Loucy (cell line): Measurements from ENCODE around the gene CD300C.
"Not testable (repeated sequence)": the region's sequence is repeated elsewhere in the genome, so short reads cannot be mapped to it uniquely, and the experiment has no call there.

Experiments
- H2AFZ ChIP-seq: fragments of 200-600 bp; sonication (generic); 2 replicates; pipeline ENCODE4 v1.6.0; 2016; ENCODE audit warnings: antibody characterized with exemption, mild to moderate bottlenecking, low read length, moderate library complexity
- H3F3A ChIP-seq: fragments of 200-600 bp; 2 replicates; pipeline ENCODE4 v1.6.0; 2016; ENCODE audit warnings: antibody characterized with exemption, low read depth, mild to moderate bottlenecking
- H3K27me3 ChIP-seq: fragments of 200-600 bp; sonication (generic); 2 replicates; pipeline ENCODE4 v1.6.1; 2014; ENCODE audit warnings: low read length, mild to moderate bottlenecking; ENCODE audit not compliant: insufficient read depth, poor library complexity, severe bottlenecking
- H3K36me3 ChIP-seq: fragments of 200-600 bp; sonication (generic); 2 replicates; pipeline ENCODE4 v1.6.1; 2016; ENCODE audit warnings: low read length; ENCODE audit not compliant: insufficient read depth
- H3K4me1 ChIP-seq: fragments of 200-600 bp; sonication (generic); 2 replicates; pipeline ENCODE4 v1.5.1; 2014; ENCODE audit warnings: low read length, mild to moderate bottlenecking; ENCODE audit not compliant: insufficient read depth, poor library complexity, severe bottlenecking
- H3K4me2 ChIP-seq: fragments of 200-600 bp; sonication (generic); 2 replicates; pipeline ENCODE4 v1.6.0; 2014; ENCODE audit warnings: antibody characterized with exemption, low read length, low read depth, mild to moderate bottlenecking; ENCODE audit not compliant: poor library complexity, severe bottlenecking
- H3K4me3 ChIP-seq: fragments of 200-600 bp; sonication (generic); 2 replicates; pipeline ENCODE4 v1.5.1; 2014; ENCODE audit warnings: low read length, mild to moderate bottlenecking, mixed read lengths; ENCODE audit not compliant: poor library complexity, severe bottlenecking
- H3K79me2 ChIP-seq: fragments of 200-600 bp; sonication (generic); 2 replicates; pipeline ENCODE4 v1.6.1; 2014; ENCODE audit warnings: low read length; ENCODE audit not compliant: insufficient read depth
- H3K9ac ChIP-seq: fragments of 200-600 bp; sonication (generic); 2 replicates; pipeline ENCODE4 v1.6.0; 2014; ENCODE audit warnings: mild to moderate bottlenecking, low read depth, low read length, moderate library complexity; ENCODE audit not compliant: poor library complexity, severe bottlenecking
- H3K9me2 ChIP-seq: fragments of 200-600 bp; sonication (generic); replicated peaks from 2 replicates; pipeline ENCODE4 v1.6.1; 2016; ENCODE audit warnings: low read depth, low read length, mixed read lengths
- H3K9me3 ChIP-seq: fragments of 200-600 bp; sonication (generic); 2 replicates; pipeline ENCODE4 v1.6.1; 2014; ENCODE audit warnings: mild to moderate bottlenecking, antibody characterized with exemption, low read length, low read depth; ENCODE audit not compliant: insufficient read depth
- H4K20me1 ChIP-seq: fragments of 200-600 bp; sonication (generic); 2 replicates; pipeline ENCODE4 v1.6.0; 2014; ENCODE audit warnings: antibody characterized with exemption, low read length, mild to moderate bottlenecking; ENCODE audit not compliant: insufficient read depth, poor library complexity, severe bottlenecking
- CTCF ChIP-seq: fragments of 200-600 bp; sonication (generic); conservative IDR thresholded peaks from 2 replicates; pipeline ENCODE4 v1.5.1; 2014; ENCODE audit warnings: mild to moderate bottlenecking, antibody characterized with exemption, low read length
- EZH2phosphoT487 ChIP-seq: fragments of 200-600 bp; IDR thresholded peaks from 2 replicates; pipeline ENCODE4 v1.6.1; 2018; ENCODE audit warnings: antibody characterized with exemption, mild to moderate bottlenecking, moderate library complexity, borderline replicate concordance

The CD300C gene

GRCh38 chr17:74508156-74508555, 37.8 kb downstream of the CD300C start:
- Histone ChIP-seq H3K79me2 (no peaks in the 10 kb centered on the region), H2AFZ (no peak overlapping the region), H3K9ac (no peak overlapping the region), H3F3A (no peaks in the 10 kb centered on the region), H3K27me3 (peaks cover 5% of the 10 kb centered on the region), H4K20me1 (no peaks in the 10 kb centered on the region), H3K4me2 (no peak overlapping the region), H3K9me2 (no peaks in the 10 kb centered on the region), H3K4me3 (no peak overlapping the region), H3K9me3 (no peaks in the 10 kb centered on the region), H3K36me3 (no peaks in the 10 kb centered on the region), H3K4me1 (no peaks in the 10 kb centered on the region)
- TF ChIP-seq EZH2phosphoT487 (no peak), CTCF (no peak)

- not testable (repeated sequence) for H3K9ac ChIP-seq
These were observed 42.0 kb downstream of the CD300C start for GRCh38 chr17:74503949-74504348.

GRCh38 chr17:74502861-74503260, 43.1 kb downstream of the CD300C start:
- no peaks in the 10 kb centered on the region for H3F3A ChIP-seq
- H3K4me2 ChIP-seq = no peak overlapping the region
- no peaks in the 10 kb centered on the region for H3K79me2 ChIP-seq
- TF ChIP-seq CTCF (no peak), EZH2phosphoT487 (no peak)
- peaks cover 5% of the 10 kb centered on the region for H3K27me3 ChIP-seq
- no peak overlapping the region for H3K4me3 ChIP-seq
- H2AFZ ChIP-seq = no peak overlapping the region
- no peaks in the 10 kb centered on the region for H3K9me2 ChIP-seq
- no peaks in the 10 kb centered on the region for H3K4me1 ChIP-seq
- H3K36me3 ChIP-seq = no peaks in the 10 kb centered on the region
- no peaks in the 10 kb centered on the region for H4K20me1 ChIP-seq
- no peak overlapping the region for H3K9ac ChIP-seq
- H3K9me3 ChIP-seq = no peaks in the 10 kb centered on the region

More at GRCh38 chr17:74503949-74504348, 42.0 kb downstream of the CD300C start:
- not testable (repeated sequence) for H3K27me3 ChIP-seq, H3F3A ChIP-seq, H4K20me1 ChIP-seq, H3K9me2 ChIP-seq, H3K4me2 ChIP-seq, H3K9me3 ChIP-seq, H3K4me3 ChIP-seq, H2AFZ ChIP-seq, H3K4me1 ChIP-seq, H3K79me2 ChIP-seq, H3K36me3 ChIP-seq

GRCh38 chr17:74499992-74500391, 45.9 kb downstream of the CD300C start:
- Histone ChIP-seq H3K9me2 (no peaks in the 10 kb centered on the region), H3F3A (no peaks in the 10 kb centered on the region), H3K4me1 (no peaks in the 10 kb centered on the region), H3K4me3 (no peak overlapping the region), H3K9ac (no peak overlapping the region), H3K36me3 (no peaks in the 10 kb centered on the region), H3K79me2 (no peaks in the 10 kb centered on the region), H3K4me2 (no peak overlapping the region), H2AFZ (no peak overlapping the region), H4K20me1 (no peaks in the 10 kb centered on the region), H3K27me3 (no peaks in the 10 kb centered on the region), H3K9me3 (no peaks in the 10 kb centered on the region)
- TF ChIP-seq CTCF = no peak
